Ishikawa (cell line): ENCODE measurements around the gene VAV3.

ENCODE experiments used
- CEBPB ChIP-seq: IDR thresholded peaks from 2 replicates; pipeline ENCODE4 v1.6.1; 2012
- CREB1 ChIP-seq: IDR thresholded peaks from 2 replicates; pipeline ENCODE4 v1.6.1; 2012; ENCODE audit warnings: low read depth
- EGR1 ChIP-seq: IDR thresholded peaks from 2 replicates; pipeline ENCODE4 v1.6.1; 2012
- EP300 ChIP-seq: IDR thresholded peaks from 2 replicates; pipeline ENCODE4 v1.6.1; 2012; ENCODE audit warnings: borderline replicate concordance
- FOXM1 ChIP-seq: IDR thresholded peaks from 2 replicates; pipeline ENCODE4 v1.6.1; 2012; ENCODE audit warnings: low read depth, borderline replicate concordance
- MAX ChIP-seq: IDR thresholded peaks from 2 replicates; pipeline ENCODE4 v1.6.1; 2012
- NFIC ChIP-seq: IDR thresholded peaks from 2 replicates; pipeline ENCODE4 v1.6.1; 2012
- RAD21 ChIP-seq: IDR thresholded peaks from 2 replicates; pipeline ENCODE4 v1.6.1; 2012; ENCODE audit warnings: low read depth
- REST ChIP-seq: IDR thresholded peaks from 2 replicates; pipeline ENCODE4 v1.6.1; 2012; ENCODE audit warnings: low read depth, mild to moderate bottlenecking
- TAF1 ChIP-seq: IDR thresholded peaks from 2 replicates; pipeline ENCODE4 v1.6.1; 2012; ENCODE audit warnings: low read depth, mild to moderate bottlenecking
- TCF12 ChIP-seq: IDR thresholded peaks from 2 replicates; pipeline ENCODE4 v1.6.1; 2012; ENCODE audit warnings: low read depth
- TEAD4 ChIP-seq: IDR thresholded peaks from 2 replicates; pipeline ENCODE4 v1.6.1; 2012
- USF1 ChIP-seq: IDR thresholded peaks from 2 replicates; pipeline ENCODE4 v1.6.1; 2012
- YY1 ChIP-seq: IDR thresholded peaks from 2 replicates; pipeline ENCODE4 v1.6.1; 2012; ENCODE audit warnings: low read depth
- ZBTB7A ChIP-seq: IDR thresholded peaks from 2 replicates; pipeline ENCODE4 v1.6.1; 2012; ENCODE audit warnings: low read depth

VAV3 gene

GRCh38 chr1:107549152-107549810 lies 415.7 kb downstream of the VAV3 start:
- TF ChIP-seq YY1 (no peak), USF1 (no peak), TEAD4 (no peak), EP300 (no peak), ZBTB7A (no peak)

- TF ChIP-seq USF1: no peak
- no peak for TF ChIP-seq REST
- no peak for TF ChIP-seq RAD21
- TF ChIP-seq TEAD4: no peak
- no peak for TF ChIP-seq MAX
- no peak for TF ChIP-seq TCF12
- TF ChIP-seq CREB1: no peak
- no peak for TF ChIP-seq TAF1
- TF ChIP-seq CEBPB: no peak
- no peak for TF ChIP-seq EGR1
- no peak for TF ChIP-seq NFIC
- no peak for TF ChIP-seq ZBTB7A
- TF ChIP-seq YY1: no peak
- TF ChIP-seq EP300: no peak
- TF ChIP-seq FOXM1: no peak
Observed at GRCh38 chr1:107548276-107548675, 416.7 kb downstream of the VAV3 start.

- TF ChIP-seq TCF12: no peak
- TF ChIP-seq EP300: no peak
Observed at GRCh38 chr1:107547363-107548155, 417.4 kb downstream of the VAV3 start.

- no peak for TF ChIP-seq NFIC
- TF ChIP-seq USF1: no peak
- no peak for TF ChIP-seq REST
- no peak for TF ChIP-seq EP300
- TF ChIP-seq EGR1: no peak
- TF ChIP-seq CREB1: no peak
- TF ChIP-seq FOXM1: no peak
- TF ChIP-seq MAX: no peak
- TF ChIP-seq YY1: no peak
- no peak for TF ChIP-seq CEBPB
Observed at GRCh38 chr1:107546576-107546975, 418.4 kb downstream of the VAV3 start.

- no peak for TF ChIP-seq TAF1
- TF ChIP-seq YY1: no peak
- TF ChIP-seq FOXM1: no peak
- no peak for TF ChIP-seq EGR1
- TF ChIP-seq ZBTB7A: no peak
- TF ChIP-seq REST: no peak
Observed at GRCh38 chr1:107545879-107546278, 419.1 kb downstream of the VAV3 start.
